ENCODE data around the gene PRR35.

Gene PRR35

GRCh38 chr16:528111-529011 is 31.8 kb upstream of the PRR35 start:
- DNase-seq: peak; percentile 34

DNA sequence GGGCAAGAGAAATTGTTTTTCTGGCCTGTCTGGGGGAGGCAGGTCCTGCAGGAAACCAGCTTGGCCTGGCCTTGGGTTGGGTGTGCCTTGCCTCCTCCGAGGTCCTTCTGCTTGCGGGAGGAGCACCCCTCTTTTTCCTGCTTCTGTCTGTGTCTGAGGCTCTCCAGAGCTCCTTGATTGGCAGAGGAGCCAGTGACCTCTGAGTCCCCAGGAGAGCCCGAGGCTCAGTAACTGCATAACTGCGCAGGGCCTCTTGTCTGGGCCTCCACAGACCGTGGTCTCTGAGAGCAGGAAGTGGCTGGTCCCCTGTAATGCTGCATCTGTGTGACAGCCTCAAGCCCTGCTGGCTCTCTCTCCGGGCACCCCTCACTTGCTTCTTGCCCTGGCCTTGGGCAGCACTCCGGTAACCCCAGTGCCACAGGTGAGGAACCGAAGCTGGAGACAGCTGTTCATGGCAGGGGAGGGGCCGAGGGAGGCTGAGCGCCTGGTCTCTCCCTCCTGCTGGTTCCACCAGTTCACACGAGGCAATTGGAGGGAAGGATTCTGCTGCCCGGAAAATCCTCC is 31.1 kb upstream of the PRR35 start:
- no peak for DNase-seq

DNA sequence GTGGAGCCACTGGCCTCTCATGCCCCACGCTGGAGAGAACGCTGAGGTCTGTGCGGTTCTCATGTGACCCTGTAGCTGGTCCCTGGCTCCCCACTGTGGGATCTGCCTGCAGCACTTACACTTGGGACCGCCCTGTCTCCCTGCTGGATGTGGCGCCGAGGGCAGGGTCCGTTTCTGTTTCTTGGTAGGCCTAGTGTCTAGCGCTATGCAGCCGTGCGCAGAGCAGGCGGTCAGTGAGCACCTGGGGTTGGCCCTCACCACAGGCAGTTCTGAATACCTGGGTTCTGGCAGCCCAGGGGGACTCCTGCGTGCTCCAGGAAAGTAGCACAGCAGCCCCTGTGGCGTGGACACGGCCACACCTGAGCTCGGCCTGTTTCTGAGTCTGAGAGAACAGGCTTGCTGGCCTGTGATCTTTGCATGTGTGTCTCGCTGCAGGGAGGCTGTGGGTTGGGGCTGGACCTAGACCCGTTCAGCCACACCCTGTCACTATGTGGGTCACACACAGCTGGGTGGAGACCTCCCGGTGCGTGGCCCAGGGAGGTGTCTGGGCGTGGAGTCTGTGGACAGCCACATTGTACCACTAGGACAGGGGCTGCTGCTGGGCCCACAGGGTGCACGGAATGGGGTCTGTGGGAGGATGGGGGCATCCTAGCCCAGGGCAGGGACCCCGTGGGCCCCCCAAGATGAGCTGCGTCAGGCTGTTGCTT is 29.9 kb upstream of the PRR35 start:
- no peak for DNase-seq

DNA sequence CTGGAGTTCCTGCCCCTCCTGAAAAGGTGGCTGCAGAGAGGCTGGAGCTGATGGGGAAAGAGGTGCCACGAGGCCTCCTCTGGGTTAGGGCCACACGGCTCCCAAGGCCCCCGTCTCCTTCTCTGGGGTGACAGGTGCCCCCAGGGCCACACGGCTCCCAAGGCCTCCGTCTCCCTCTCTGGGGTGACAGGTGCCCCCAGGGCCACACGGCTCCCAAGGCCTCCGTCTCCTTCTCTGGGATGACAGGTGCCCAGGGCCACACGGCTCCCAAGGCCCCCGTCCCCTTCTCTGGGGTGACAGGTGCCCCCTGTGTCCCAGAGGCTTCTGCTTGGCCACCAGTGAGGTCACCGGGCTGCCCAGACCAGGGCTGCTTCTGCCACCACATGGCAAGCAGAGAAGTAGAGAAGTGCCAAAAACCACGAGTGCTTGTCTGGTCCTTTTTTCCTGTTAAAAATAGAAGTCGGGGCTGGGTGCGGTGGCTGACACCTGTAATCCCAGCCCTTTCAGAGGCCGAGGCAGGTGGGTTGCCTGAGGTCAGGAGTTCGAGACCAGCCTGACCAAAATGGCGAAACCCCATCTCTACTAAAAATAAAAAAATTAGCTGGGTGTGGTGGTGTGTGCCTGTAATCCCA is 28.6 kb upstream of the PRR35 start:
- DNase-seq: no peak

DNA sequence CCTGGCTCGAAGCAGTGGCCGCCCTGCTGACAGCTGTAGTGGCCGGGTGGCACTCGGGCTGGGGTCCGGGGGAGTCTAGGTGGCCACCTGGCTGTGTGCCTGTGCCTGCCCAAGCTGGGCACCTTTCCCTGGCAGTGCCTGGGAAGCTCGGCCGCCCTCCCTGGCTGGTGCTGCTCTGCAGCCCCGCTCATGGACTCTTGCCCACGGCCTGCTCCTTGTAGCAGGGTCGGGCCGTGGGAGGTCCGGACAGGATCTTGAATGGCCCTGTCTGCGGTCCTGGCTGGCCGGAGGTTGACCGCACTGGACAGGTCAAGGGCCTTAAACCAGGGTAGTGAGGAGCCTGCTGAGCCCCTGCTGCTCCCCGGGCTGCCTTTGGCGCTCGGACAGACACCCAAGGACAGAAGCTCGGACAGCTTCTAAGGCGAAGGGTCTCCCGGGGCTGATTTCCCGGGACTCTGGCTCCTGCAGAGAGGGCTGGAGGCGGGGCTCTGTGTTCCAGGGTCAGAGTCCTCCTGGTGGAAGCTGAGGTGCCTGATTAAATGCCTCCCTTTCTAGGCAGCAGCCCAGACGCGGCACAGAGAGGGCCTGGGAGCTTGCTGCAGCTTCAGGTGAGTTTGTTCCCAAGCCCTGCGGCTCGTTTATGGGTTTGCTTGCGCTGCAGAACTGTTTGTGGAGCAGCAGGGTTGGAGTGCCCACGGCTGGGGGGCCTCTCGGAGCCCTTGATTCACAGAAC is 26.6 kb upstream of the PRR35 start:
- DNase-seq: no peak

DNA sequence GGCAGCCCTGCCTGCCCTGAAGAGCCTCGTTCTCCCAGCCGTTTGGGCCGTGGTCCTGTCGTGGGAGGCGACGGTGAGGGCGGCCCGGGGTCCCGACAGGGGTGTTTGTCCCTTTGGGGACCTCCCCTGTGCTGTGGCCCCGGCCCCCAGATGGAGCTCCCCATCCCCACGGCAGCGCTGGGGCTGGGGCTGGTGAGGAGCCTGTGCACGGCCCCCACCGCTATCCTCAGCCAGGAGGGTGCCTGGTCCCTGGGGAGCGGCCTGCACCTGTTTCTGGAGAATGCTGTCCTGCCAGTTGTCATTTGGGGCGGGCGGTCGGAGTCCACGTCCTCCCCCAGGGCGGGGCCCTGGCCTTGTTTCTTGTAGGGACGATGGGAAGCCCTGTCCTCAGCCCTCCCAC is 26.1 kb upstream of the PRR35 start:
- DNase-seq: no peak

GRCh38 chr16:534856-535445 is 25.2 kb upstream of the PRR35 start:
- DNase-seq: no peak

GRCh38 chr16:535446-536405 is 24.5 kb upstream of the PRR35 start:
- no peak for DNase-seq

GRCh38 chr16:536746-537145 is 23.4 kb upstream of the PRR35 start:
- no peak for DNase-seq

DNA sequence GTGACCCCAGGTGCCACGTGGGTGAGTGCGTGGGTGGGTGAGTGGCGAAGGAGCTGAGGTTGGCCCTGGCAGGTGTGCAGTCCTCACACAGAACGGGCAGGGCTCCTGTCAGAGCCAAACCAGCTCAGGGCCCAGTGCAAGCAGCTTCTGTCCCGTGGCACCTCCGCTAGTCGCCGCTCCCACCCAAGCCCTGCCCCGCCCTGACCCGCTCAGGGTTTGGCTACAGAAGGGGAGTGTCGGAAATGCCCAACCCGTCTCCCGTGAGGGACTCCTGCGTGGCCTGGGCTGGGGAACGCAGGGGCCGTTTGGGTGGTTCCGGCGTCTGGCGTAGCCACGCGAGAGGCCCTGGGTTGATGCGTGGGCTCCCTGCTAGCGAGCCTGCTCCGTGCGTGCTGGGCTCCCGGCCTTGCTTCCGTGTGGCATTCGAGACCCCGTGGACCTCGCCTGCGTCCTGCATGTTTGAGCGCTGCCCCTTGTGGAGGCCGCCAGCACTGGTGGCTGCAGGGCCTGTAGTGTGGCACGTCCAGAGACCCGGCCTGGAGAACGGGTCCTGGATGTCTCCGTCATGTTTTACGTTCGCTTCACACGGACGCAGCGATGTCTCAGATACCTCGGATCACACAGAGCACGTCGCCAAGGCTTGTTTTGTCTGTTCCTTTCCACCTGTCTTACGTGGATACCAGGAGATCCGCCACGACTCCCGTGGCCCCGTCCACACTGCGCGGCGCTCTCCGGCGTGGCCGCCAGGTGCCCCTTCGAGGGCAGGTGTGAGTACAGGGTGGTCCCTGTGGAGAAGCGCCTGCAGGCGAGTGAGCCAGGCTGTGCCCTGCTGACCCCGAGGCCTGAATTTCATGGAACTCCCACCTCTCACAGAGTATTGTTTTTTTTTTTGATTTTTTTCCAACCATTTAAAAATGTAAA is 22.5 kb upstream of the PRR35 start:
- no peak for DNase-seq

GRCh38 chr16:539901-540530 is 20.2 kb upstream of the PRR35 start:
- no peak for DNase-seq

GRCh38 chr16:540645-541340 is 19.4 kb upstream of the PRR35 start:
- DNase-seq: no peak

- no peak for DNase-seq
Observed at GRCh38 chr16:543301-544164, 16.7 kb upstream of the PRR35 start.

GRCh38 chr16:544517-544916 is 15.7 kb upstream of the PRR35 start:
- no peak for DNase-seq

GRCh38 chr16:546909-547770 is 13.1 kb upstream of the PRR35 start:
- DNase-seq: peak; percentile 66

- no peak for DNase-seq
Observed at GRCh38 chr16:548586-548985, 11.6 kb upstream of the PRR35 start.
